ENCODE results near the gene KCNAB1.

Gene KCNAB1

GRCh38 chr3:156316076-156316475 lies 195.7 kb downstream of the KCNAB1 start:
- no peak for DNase-seq (ENCODE audit: low spot score)

GRCh38 chr3:156317462-156318074 lies 197.2 kb downstream of the KCNAB1 start:
- no peak for DNase-seq (ENCODE audit: low spot score)

GRCh38 chr3:156321945-156322344 lies 201.6 kb downstream of the KCNAB1 start:
- no peak for DNase-seq (ENCODE audit: low spot score)

- DNase-seq (ENCODE audit: low spot score): no peak
Observed at GRCh38 chr3:156323466-156323865, 203.1 kb downstream of the KCNAB1 start.

- no peak for DNase-seq (ENCODE audit: low spot score)
Observed at GRCh38 chr3:156330415-156330814, 210.0 kb downstream of the KCNAB1 start.

- no peak for DNase-seq (ENCODE audit: low spot score)
Observed at GRCh38 chr3:156332304-156332703, 211.9 kb downstream of the KCNAB1 start.

GRCh38 chr3:156334841-156335545 lies 214.6 kb downstream of the KCNAB1 start:
- DNase-seq (ENCODE audit: low spot score): no peak

GRCh38 chr3:156339491-156339890 lies 219.1 kb downstream of the KCNAB1 start:
- DNase-seq (ENCODE audit: low spot score): no peak

- DNase-seq (ENCODE audit: low spot score): no peak
Observed at GRCh38 chr3:156341332-156341731, 221.0 kb downstream of the KCNAB1 start.

- DNase-seq (ENCODE audit: low spot score): no peak
Observed at GRCh38 chr3:156341831-156342416, 221.5 kb downstream of the KCNAB1 start.

- no peak for DNase-seq (ENCODE audit: low spot score)
Observed at GRCh38 chr3:156344215-156344614, 223.8 kb downstream of the KCNAB1 start.

GRCh38 chr3:156349111-156349510 lies 228.7 kb downstream of the KCNAB1 start:
- DNase-seq (ENCODE audit: low spot score): no peak

GRCh38 chr3:156349978-156350377 lies 229.6 kb downstream of the KCNAB1 start:
- DNase-seq (ENCODE audit: low spot score): peak; percentile 89

GRCh38 chr3:156350781-156351180 lies 230.4 kb downstream of the KCNAB1 start:
- no peak for DNase-seq (ENCODE audit: low spot score)

- no peak for DNase-seq (ENCODE audit: low spot score)
Observed at GRCh38 chr3:156351783-156352182, 231.4 kb downstream of the KCNAB1 start.

GRCh38 chr3:156352728-156353127 lies 232.3 kb downstream of the KCNAB1 start:
- no peak for DNase-seq (ENCODE audit: low spot score)

GRCh38 chr3:156353563-156353962 lies 233.2 kb downstream of the KCNAB1 start:
- DNase-seq (ENCODE audit: low spot score): no peak

- DNase-seq (ENCODE audit: low spot score): no peak
Observed at GRCh38 chr3:156356537-156357363, 236.4 kb downstream of the KCNAB1 start.

- DNase-seq (ENCODE audit: low spot score): peak; percentile 36
Observed at GRCh38 chr3:156358232-156358631, 237.9 kb downstream of the KCNAB1 start.

GRCh38 chr3:156359368-156359767 lies 239.0 kb downstream of the KCNAB1 start:
- DNase-seq (ENCODE audit: low spot score): peak; percentile 58

- no peak for DNase-seq (ENCODE audit: low spot score)
Observed at GRCh38 chr3:156360083-156360482, 239.7 kb downstream of the KCNAB1 start.

- DNase-seq (ENCODE audit: low spot score): peak; percentile 80
Observed at GRCh38 chr3:156360963-156361362, 240.6 kb downstream of the KCNAB1 start.

Data from SK-N-DZ (cell line).